ENCODE data around the gene FMR1NB. TPM values are rescaled to one million over a fixed set of nuclear protein-coding genes. Genes with fewer than 3 reads are reported as not detected.

The FMR1NB gene
- total RNA-seq, 1 experiment from 2014 or later = not detected

DNA sequence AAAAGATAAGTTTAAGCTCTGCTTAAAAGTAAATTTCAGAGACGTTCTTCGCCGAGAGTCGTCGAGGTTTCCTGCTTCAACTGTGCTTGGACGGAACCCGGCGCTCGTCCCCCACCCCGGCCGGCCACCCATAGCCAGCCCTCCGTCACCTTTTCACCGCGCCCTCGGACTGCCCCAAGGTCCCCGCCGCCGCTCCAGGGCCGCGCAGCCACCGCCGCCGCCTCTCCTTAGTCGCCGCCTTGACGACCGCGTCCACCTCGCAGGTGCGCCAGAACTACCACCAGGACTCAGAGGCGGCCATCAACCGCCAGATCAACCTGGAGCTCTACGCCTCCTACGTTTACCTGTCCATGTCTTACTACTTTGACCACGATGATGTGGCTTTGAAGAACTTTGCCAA is 70.8 kb downstream of the FMR1NB start:
- WGBS (ENCODE audit: extremely low coverage, insufficient read length, low lambda C conversion rate) = no CpG with 5 or more reads among the region's 35 CpGs
- no peak overlapping the region for H3K18ac ChIP-seq (ENCODE audit: insufficient read length, low read depth, low read length)
- no peak overlapping the region for H3K27ac ChIP-seq (ENCODE audit: insufficient read length, low read depth, low read length)
- no peak overlapping the region for H4K8ac ChIP-seq (replicated peaks; ENCODE audit: insufficient read length, low read depth, low read length)
- no peak overlapping the region for H3K4me2 ChIP-seq (ENCODE audit: insufficient read depth, insufficient read length, low read length)
- no peak overlapping the region for H2BK12ac ChIP-seq (ENCODE audit: insufficient read length, low read depth, low read length)
- no peak overlapping the region for H3T11ph ChIP-seq (ENCODE audit: low read length)
- H2BK15ac ChIP-seq (ENCODE audit: low read depth, low read length) = no peak overlapping the region
- H2BK120ac ChIP-seq (ENCODE audit: low read depth, low read length, poor library complexity, severe bottlenecking) = no peak overlapping the region
- Mint-ChIP-seq H3K4me1 (no peaks in the 10 kb centered on the region), H3K36me3 (ENCODE audit: insufficient read depth in 1 of 3, low read depth in 3 of 3) (peaks cover 0 to 4% (median 1%) of the 10 kb centered on the region in 3 experiments; a peak in 3 of 7 replicates), H3K27ac (no peak overlapping the region), H3K9me3 (peaks cover 50 to 59% of the 10 kb centered on the region in 2 experiments), H3K27me3 (ENCODE audit: low read depth) (no peaks in the 10 kb centered on the region), H3K4me3 (no peak overlapping the region)
- H3K9ac ChIP-seq (ENCODE audit: extremely low read depth, insufficient read length, low read length) = no peak overlapping the region
- no peaks in the 10 kb centered on the region for H3K79me2 ChIP-seq (ENCODE audit: insufficient read depth, low read length)
- TF ChIP-seq, protein P1, sequence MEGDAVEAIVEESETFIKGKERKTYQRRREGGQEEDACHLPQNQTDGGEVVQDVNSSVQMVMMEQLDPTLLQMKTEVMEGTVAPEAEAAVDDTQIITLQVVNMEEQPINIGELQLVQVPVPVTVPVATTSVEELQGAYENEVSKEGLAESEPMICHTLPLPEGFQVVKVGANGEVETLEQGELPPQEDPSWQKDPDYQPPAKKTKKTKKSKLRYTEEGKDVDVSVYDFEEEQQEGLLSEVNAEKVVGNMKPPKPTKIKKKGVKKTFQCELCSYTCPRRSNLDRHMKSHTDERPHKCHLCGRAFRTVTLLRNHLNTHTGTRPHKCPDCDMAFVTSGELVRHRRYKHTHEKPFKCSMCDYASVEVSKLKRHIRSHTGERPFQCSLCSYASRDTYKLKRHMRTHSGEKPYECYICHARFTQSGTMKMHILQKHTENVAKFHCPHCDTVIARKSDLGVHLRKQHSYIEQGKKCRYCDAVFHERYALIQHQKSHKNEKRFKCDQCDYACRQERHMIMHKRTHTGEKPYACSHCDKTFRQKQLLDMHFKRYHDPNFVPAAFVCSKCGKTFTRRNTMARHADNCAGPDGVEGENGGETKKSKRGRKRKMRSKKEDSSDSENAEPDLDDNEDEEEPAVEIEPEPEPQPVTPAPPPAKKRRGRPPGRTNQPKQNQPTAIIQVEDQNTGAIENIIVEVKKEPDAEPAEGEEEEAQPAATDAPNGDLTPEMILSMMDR (conservative IDR thresholded peaks at IDR 0.05) = no peak
- no peak overlapping the region for H2BK20ac ChIP-seq (ENCODE audit: low read depth, low read length, poor library complexity, severe bottlenecking)
- DNase-seq = no peak
- H3K4ac ChIP-seq (ENCODE audit: low read depth, low read length) = no peak overlapping the region
- no peak overlapping the region for H3K14ac ChIP-seq (ENCODE audit: insufficient read depth, low read length)
- H3K79me1 ChIP-seq (ENCODE audit: insufficient read depth, low read depth, low read length, poor library complexity, severe bottlenecking) = no peaks in the 10 kb centered on the region
- H3K56ac ChIP-seq (ENCODE audit: insufficient read length, low read depth, low read length) = no peak overlapping the region
- no peak overlapping the region for H2AFZ ChIP-seq (ENCODE audit: low read length)
- no peak overlapping the region for H4K5ac ChIP-seq (ENCODE audit: insufficient read length, low read depth, low read length)
- no peaks in the 10 kb centered on the region for H3K27me3 ChIP-seq (ENCODE audit: insufficient read depth, low read length)
- H3K23ac ChIP-seq (ENCODE audit: insufficient read length, low read depth, low read length) = no peak overlapping the region
- no peak overlapping the region for H2BK5ac ChIP-seq (ENCODE audit: insufficient read length, low read length)
- H3K9me3 ChIP-seq (ENCODE audit: control insufficient read depth, low read depth, low read length) = peaks cover 6% of the 10 kb centered on the region
- no peaks in the 10 kb centered on the region for H4K20me1 ChIP-seq (ENCODE audit: control insufficient read depth, insufficient read depth, insufficient read length)
- H2AK5ac ChIP-seq (ENCODE audit: insufficient read length, low read length) = no peak overlapping the region
- no peak overlapping the region for H4K91ac ChIP-seq (ENCODE audit: insufficient read length, low read depth, low read length)
- no peaks in the 10 kb centered on the region for H3K4me1 ChIP-seq (ENCODE audit: insufficient read depth, low read length)
- H3K23me2 ChIP-seq (ENCODE audit: insufficient read length, low read depth, low read length, poor library complexity, severe bottlenecking) = no peaks in the 10 kb centered on the region

Data from H9 (cell line).